Right lung (tissue), 5 donors: ENCODE results near the gene ZBTB20. TPM values are rescaled to one million over a fixed set of nuclear protein-coding genes. Genes with fewer than 3 reads are reported as not detected.

Source experiments
- DNase-seq, 2 donors: peaks; one replicate each; pipeline ENCODE4 v3.0.0-alpha.2; 2013
- polyA plus RNA-seq, 5 donors: library from polyadenylated mRNA; unstranded; fragments of 120-200 nt; gene quantifications; one replicate each; pipeline versions ENCODE4 v1.2.1 to v1.2.3, GENCODE V29; 2013; ENCODE audit warnings: inconsistent platforms in 1 of 5, low replicate concordance in 1 of 5; ENCODE audit not compliant: insufficient read length in 5 of 5, insufficient read depth in 1 of 5

Gene ZBTB20
- polyA plus RNA-seq, 5 donors, result 0.86 to 5.4 (median 4.4) TPM

DNA sequence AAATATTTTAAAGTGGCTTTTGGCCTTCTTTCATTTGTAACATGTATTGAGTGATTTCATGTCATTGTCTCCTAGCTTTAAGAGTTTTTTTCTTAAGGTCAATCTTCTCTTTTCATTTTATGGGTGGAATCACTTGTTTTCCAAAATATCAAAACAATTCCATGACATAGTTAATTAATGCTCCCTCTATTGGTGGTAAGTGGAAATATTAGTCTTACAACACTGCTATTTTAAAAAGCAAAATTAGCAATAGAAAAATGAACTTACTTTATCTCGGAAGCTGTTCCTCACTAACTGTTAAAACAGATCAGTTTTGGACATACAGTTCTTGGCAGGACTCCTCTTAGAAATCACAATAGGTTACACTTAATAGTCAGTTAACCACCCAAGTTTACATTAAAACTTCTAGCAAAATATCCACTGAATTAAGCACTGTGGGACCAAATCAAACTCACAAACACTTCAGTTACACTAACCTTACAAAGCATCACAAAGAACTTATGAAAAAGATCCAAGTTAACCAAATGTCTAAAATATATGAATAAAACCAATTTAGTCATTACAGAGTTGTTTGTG, 810.9 kb downstream of the ZBTB20 start:
- no peak for DNase-seq

DNA sequence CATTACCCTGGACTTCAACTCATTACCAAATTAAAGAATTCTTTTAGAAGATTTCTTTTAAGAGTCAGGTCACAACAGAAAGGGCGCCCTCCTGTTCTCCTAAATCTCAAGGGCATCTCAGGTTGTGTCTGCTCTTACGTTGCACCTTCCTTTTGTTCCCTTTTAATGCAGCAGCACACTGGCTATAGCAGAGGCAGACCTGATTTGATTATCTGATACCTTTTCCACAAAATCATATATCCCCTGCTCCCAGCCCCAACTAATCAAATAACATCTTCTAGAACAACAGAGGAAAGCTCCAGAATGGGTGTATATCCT, 813.2 kb downstream of the ZBTB20 start:
- DNase-seq, result no peak

DNA sequence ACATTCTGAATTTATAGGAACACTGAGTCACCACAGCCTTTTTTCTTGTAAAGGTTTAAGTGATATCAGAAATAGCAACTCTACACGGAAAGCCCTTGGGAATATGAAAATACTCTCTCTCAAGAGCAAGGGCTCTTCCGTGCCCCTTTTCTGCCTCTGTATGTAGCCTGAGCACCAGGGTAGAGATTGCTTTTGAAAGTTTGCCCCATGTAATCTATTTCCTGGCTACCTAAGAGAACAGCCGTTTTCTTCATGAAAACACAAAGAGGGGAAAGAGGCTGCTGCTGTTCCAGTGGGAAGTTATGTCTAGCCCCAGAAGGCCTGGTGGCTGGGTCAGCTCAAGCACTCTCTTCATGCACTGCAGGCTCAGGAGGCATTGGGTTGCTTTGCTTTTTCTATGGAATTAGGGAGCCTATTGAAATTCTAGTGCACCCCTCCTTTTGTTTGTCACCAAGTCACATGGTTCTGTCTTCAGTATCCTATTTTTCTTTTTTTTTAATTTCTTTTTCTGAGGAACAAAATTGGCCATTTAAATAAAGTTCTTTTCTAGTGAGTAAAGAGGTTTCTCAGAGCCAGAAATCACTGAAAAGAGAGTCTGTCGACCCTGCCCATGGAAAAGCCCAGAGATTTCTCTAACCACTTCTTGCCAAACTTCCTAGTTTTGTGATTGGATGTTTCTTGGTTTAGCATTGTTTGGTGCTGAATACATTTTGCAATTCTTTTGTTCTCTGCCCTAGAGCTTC, 813.7 kb downstream of the ZBTB20 start:
- DNase-seq, result no peak

DNA sequence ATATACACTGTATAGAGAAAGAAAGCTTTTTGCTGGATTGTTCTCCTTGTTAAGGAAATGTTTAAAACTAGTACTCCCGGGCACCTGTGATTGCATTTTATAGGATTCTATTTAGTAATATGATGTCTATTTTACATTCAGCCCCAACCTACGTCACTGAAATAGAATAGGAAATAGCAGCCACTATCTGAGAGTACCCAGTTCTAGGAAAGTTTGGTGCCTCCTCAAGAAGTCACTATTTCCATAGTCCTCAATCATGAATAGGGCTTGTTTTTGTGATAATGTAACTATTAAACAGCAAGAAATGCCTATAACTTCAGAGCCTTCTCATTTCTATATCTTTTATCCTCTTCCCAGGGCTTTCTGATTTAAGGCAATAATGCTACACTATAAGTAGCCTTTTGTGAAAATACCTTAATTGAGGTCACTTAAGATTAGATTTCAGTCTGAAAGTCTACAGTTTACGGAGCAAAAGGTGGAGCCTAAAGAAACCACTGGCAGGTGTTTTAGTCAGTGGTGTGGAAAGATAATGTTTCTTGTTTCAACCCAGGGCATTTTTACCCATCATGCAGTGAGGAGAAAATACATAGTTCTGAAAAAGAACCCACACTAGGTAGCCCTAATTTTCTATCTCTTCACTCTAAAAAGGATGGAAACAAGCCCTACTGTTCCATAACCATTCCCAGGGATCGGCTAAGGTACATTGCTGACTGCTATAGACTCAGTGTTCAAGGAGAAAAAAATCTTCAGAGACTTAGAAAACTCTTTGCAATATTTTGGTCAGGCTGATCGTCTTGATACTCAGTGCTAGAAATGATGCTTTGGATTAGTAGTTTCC, 814.5 kb downstream of the ZBTB20 start:
- no peak for DNase-seq

DNA sequence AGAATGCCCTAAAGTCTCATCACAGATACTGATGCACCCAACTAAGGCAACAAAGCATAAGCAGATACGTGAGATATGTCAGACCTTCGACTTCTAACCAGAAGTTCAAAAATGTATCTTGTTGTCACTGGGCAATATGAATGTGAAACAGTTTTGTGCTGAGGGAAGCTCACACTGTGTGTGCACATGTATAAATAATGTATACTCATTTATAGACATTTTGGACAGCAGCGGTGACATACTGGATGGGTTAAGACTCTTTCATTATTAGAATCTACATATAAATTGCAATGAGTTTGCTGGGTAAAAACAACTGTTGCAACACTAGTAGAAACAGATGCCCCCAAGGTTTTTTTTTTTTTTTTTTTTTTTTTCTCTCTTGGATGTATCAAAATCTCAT, 815.4 kb downstream of the ZBTB20 start:
- DNase-seq, result no peak

DNA sequence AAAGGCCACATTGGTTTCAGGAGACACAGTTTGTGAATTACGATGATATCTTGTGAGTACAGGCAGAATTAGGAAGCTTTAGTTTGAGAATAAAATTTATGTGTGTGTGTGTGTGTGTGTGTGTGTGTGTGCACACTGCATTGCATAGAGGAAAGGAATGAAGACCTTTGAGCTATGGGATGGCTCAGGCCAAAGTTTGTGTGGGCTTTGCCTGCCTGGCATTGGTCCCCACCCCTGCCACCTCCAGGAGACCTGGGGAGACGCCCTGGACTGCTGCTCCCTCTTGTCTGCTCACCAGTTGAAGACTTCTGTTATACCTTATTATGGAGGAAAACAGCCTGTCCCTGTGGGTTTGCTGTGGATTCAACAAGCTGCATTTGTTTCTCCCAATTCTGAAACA, 816.1 kb downstream of the ZBTB20 start:
- no peak for DNase-seq

DNA sequence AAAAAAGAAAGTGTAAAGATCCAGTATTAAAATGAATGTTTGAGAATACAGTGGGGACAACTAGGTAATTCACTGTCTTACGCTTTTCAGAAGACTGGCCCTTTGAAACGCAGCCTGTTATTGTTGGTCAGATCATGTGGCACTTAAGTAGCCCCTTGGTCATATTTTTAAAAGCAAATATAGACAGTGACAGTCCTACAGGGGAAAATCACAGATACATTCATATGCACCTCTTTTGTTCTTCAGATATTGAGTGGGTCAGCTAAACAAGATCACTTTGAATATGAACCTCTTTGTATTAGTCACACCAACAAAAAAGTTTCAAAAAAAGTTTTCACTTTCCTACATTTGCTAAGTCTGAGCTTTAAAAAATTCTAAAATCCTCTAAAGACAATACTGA, 817.3 kb downstream of the ZBTB20 start:
- DNase-seq, result no peak

DNA sequence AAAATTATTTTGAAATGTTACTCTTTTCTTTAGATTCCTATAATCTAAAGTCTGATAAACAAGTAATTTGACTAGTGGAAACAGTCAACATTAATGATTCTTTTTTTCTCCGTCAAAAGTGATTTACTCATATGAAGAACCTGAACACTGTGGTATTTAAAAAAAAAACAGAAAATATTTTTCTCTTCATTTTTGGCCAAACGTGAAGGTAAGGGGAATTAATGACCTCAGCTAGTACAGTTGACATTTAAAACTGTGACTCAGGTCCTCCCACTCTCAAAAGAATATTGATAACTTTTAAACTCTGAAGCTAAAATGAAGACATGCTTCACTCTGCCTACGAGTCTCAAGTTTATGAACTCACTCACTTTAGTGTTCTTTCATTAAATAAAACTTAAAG, 818.7 kb downstream of the ZBTB20 start:
- no peak for DNase-seq

DNA sequence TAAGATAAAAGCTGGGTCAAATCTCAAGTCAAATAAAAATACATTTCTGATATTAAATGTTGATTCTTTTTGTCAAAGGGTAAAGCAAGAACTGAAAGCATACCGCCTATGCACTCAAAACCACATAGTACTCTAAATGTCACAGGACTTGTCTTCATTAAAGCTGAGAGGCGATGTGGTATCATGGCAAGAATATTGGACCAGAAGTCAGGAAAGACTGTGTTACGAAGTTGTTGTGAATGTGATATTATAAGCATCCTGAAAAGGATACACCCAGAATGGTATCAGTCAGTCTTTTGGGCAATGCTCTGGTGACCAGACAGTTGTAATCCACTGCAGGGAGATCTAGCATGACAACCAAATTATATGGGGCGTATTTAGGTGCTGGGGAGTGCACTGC, 819.4 kb downstream of the ZBTB20 start:
- DNase-seq, result no peak

DNA sequence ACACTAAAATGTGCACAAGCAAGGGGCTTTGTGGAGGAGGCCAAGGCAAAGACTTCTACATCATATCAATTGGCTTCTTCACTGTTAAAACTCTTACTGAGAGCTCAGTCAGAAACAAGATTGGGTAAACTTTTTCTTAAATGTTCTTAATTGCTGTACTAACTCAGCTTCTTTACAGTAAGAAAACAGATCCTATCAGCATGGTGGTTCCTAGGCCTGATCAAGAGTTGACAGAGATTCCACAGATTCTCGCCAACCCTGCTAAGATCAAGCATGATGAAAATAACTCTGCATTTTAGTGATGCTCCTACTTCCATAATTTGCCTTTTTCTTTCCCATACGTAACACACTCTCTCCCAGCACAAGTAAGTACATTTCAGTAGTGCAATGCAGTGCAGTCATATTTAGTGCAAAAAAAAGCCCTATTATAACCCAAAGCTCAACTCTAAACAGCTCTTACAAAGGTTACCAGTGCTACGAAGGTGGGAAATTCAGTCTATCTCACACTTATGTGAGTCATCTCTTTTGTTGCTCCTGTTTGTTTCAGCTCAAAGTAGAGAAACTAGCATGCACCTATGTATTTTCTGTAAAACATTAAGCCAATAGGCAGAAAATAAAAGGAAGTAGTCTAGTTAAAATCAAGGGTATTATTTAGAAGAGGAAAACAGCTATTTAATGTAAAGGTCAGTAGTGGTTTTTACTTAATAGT, 823.4 kb downstream of the ZBTB20 start:
- DNase-seq, result no peak

DNA sequence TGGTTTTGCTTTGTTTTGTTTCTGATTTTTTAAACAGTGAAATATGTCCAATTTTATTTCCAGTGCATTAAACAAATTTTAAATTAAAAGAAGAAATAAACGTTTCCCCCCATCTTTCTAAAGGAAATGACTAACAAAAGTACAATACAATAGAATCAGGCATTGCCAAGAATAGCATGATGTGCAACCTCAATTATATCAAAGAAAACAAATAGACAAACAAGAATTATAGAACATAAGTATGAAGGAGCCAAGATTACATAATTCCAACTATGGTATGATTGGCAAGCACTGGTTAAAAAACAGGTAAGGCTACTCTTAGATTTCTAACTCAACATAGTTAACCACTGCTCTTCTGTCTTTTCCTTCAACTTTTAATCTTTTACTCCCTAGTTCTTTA, 826.8 kb downstream of the ZBTB20 start:
- no peak for DNase-seq

DNA sequence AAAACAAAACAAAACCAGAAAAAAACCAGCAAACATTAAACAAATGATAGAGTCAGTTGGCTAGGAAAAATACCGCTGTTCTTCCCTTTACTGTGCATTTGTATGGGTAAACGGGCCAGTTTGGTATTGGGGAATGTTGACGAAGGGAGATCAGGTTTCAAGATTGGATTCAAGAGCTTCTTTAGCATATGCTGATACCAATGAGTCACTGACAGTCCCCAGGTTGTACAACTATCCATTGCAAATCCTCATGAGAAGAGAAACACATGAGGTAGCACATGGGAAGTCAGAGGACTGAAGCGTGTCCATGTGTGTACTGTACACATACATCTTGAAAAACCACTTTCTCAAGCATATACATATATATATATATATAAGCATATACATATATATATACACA, 827.6 kb downstream of the ZBTB20 start:
- DNase-seq, result no peak

DNA sequence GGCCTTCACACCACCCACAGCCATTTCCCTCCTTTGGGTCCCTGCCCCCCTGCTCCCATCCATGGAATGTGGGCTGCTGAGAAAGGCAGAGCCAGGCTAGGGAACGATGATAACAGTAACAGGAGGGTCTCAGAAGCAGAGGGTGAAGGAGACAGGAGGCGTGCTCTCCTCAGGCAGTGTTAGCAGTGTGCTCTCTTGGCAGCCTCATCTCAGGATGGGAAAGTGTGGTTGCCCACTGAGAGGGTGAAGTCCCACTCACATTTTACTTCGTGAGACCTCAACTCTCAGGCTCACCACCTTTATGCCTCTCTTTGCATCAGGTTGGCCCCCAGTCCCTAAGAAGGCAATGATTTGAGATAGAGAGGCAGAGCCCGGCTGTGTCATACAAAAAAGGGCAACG, 828.8 kb downstream of the ZBTB20 start:
- no peak for DNase-seq

DNA sequence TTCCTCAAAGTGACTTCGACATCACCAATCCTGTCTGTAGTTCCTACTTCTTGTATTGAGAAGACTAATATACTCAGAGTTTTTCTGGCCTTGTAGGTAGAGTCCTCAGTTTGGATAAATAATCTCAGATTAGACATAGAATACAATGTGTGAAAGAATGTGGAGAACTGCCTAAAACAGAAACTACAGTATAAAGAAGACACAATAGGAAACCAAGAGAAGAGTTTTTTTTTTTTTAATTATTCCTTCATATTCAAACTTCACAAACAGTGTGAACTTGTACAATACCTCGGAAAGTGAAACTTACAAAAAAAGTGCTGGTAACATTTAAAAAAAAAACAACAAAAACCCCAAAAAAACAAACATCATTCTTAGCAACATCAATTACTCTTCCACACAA, 832.8 kb downstream of the ZBTB20 start:
- no peak for DNase-seq

DNA sequence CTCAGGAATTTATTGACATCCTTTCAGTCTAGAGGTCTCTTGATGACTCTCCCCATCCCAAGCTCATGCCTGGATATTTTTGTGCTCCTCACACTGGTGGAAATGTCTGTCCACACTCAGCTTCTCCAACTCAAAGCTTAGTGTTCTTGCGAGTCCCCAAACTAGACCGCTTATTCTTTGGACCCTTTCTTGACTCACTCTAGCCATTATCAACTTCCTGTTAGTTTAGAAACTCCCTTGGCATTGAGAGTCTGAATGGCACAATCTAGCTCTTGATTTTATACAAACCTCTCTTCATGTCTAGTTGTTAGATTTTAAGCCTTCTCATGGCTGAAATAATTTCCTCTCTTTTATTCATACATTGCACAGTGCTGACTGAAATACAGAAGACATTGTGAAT, 833.7 kb downstream of the ZBTB20 start:
- no peak for DNase-seq

DNA sequence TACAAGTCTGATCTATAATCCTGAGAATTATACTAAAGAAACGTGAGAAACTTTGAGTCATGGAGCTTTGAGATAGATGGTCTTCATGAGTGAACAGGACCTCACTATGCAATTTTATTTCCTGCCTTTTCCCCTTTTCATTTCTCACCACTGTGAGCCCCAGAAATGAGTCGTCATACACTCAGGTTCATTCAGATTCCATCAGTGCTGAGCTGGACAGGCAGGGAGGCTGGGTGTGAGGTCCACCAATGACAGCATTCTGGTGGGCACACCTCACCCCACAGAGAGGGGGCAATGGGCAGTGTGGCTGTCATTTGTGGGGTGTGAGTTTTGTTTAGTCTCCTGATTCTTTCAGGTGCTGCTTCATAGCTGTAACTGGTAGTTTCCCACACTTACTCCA, 836.4 kb downstream of the ZBTB20 start:
- no peak for DNase-seq

DNA sequence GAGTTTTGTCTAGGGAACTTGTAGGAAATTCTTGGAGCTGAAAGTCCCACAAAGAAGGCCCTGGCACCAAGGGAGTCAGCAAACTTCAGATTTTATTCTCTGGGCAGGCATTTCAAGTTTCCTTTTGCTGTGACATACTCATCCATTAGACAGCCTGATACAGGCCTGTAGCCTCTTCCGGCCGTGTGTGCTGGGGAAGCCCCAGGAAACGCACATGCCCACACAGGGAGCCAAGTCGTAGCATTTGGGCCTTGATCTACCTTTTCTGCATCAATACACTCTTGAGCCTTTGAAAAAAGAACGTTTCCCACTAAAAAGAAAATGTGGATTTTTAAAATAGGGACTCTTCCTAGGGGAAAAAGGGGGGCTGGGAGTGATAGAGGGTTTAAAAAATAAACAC, 838.3 kb downstream of the ZBTB20 start:
- DNase-seq, result no peak

DNA sequence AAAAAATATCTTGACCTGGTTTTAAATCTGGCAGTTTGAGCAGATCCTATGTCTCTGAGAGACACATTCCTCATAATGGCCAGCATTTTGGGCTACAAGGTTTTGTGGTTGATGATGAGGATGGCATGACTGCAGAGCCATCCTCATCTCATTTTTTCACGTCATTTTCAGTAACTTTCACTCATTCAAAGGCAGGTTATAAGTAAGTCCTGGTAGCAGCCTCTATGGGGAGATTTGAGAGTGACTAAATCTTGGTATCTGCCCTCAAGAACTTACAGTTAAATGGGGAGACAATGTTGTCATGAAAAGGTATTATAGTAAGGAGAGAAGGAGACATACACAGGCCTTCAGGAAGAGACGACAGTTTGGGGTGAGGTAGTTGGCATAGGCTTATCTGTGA, 838.7 kb downstream of the ZBTB20 start:
- DNase-seq, result no peak

DNA sequence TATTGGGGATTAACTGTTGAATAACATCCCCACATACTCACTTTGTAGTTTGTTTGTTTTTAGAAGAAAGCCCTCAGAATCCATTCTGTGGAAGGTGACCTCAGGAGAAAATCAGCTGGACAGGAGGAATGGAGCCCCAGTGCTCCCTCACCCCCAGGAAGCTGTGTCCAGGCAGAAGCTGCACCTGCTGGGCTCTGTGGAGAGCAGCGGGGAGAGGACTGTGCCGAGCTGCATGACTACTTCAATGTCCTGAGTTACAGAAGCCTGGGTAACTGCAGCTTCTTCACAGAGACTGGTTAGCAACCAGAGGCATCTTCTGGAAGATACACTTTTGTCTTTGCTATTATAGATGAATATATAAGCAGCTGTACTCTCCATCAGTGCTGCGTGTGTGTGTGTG, 839.3 kb downstream of the ZBTB20 start:
- no peak for DNase-seq

DNA sequence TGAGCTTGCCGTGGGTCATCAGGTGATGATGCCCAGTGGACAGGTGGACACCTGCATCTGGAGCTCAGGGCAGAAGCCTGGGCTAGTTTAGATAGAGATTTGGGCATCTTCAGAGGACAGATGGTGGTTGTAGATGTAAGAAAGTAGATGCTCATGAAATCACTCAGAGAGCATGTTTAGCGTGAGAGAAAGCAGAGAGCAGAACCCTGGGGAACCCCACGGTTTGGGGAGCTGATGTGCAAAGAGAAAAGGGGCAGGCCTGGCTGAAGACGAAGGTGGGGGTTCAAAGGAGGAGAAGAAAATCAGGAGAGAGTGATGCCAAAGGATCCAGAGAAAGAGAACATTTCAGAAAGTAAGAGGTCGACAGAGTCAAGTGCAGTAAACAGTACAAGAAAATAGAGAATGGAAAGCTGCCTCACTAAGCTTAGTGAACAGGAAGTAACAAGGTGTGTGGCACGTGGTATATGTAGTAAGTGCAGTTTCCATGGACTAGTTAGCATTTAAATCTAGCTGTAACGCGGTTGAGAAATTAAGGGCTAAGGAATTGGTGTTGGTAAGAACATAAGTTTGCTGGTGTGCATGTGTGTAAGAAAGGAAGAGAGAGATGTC, 839.8 kb downstream of the ZBTB20 start:
- DNase-seq, result no peak

DNA sequence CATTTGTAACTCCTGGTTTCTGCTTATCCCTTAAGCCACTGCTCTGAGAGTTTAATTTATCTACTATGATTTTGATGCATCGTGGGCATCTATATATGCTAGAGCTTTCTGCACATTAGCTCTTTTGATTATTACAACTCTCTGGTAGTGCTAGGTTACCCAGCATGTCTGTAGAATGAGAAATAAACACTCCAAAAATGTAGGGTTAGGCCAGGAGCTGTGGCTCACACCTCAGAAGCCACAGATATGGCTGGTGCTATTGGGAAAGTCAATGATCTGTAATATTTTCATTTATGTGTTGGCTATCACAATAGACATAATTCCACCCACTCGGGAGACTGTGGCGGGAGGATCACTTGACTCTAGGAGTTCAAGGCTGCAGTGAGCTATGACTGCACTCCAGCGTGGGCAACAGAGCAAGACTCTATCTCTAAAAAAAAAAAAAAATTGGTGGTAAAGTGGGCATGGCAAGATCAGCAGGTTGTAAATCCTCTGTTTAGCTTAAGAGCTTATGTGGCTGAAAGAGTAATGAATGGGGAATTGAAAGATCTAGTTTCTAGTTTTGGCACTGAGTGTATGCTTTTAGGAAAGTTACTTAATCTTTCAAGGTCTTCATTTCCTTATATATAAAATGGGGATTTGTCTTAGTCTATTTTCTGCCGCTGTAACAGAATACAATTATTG, 847.0 kb downstream of the ZBTB20 start:
- DNase-seq, result no peak

DNA sequence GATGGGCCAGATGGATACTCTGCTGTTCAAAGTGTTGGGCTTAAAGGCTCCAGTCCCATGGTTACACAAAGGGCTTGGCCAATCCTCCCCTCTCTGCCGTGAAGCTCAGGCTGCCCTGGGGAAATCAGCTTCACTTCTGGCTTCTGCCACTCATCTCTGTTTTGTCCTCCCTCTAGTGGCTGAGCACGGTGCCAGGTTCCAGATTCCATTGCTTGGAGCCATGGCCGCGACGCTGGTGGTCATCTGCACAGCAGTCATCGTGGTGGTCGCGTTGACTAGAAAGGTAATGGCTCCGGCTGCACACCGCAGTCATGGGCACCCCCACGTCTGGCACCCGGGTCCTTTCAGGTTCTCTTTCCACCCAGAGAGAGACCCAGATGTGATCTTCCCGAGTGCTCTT, 847.7 kb downstream of the ZBTB20 start:
- DNase-seq, result no peak
